ENCODE measurements around the gene BTBD3.

The BTBD3 gene

DNA sequence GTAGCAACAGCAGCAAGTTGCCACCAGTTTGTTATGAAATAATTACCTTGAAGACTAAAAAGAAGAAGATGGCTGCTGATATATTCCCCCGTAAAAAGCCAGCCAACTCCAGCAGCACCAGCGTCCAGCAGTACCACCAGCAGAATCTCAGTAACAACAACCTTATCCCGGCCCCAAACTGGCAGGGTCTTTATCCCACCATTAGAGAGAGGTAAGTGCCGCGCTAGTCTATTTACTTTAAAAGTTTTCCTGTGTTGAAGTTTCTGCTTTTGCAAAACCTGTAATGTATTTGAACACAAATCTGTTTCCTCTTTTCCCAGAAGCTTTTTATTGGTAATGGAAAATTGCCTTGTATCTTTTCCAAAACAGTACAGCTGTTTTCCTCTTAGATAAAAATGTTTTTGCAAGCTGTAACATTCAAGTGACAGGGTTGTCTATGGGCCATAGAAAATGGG, 725 bp downstream of the BTBD3 start:
- no peak for FAIRE-seq

DNA sequence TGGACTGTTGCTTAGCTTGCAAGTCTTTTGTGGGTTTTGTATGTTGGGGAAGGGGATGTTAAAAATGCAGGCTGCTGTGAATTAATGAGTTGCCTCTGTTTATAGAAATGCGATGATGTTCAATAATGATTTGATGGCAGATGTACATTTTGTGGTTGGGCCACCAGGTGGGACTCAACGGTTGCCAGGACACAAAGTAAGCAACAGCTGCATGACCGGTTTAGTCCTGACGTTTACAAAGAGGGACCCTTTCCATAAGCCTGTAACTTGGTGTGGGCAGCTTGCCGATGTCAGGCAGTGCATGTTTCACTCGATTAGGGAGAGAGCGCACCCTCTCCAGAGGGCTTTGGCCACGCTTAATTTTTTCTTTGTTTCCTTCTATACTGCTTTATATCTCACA, 1.3 kb downstream of the BTBD3 start:
- no peak for FAIRE-seq

GRCh38 chr20:11919581-11919980, 1.9 kb downstream of the BTBD3 start:
- no peak for FAIRE-seq

- no peak for FAIRE-seq
Measured at GRCh38 chr20:11920083-11920482, 2.4 kb downstream of the BTBD3 start.

GRCh38 chr20:11921321-11921720, 3.6 kb downstream of the BTBD3 start:
- FAIRE-seq, result no peak

DNA sequence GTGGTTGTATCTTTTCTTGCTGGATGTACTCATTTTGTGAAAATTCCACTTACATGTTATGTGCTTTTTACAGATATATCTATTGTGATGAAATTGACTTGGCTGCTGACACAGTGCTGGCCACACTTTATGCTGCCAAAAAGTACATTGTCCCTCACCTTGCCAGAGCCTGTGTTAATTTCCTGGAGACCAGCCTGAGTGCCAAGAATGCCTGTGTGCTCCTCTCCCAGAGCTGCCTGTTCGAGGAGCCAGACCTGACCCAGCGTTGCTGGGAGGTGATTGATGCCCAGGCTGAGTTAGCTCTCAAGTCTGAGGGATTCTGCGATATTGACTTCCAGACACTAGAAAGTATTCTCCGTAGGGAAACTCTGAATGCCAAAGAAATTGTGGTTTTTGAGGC, 4.9 kb downstream of the BTBD3 start:
- FAIRE-seq, result no peak

- FAIRE-seq, result no peak
Measured at GRCh38 chr20:11924923-11925322, 7.2 kb downstream of the BTBD3 start.

GRCh38 chr20:11926292-11926998, 8.8 kb downstream of the BTBD3 start:
- FAIRE-seq, result no peak

GRCh38 chr20:11929947-11930346, 12.3 kb downstream of the BTBD3 start:
- no peak for FAIRE-seq

- no peak for FAIRE-seq
Measured at GRCh38 chr20:11935212-11936154, 17.8 kb downstream of the BTBD3 start.

DNA sequence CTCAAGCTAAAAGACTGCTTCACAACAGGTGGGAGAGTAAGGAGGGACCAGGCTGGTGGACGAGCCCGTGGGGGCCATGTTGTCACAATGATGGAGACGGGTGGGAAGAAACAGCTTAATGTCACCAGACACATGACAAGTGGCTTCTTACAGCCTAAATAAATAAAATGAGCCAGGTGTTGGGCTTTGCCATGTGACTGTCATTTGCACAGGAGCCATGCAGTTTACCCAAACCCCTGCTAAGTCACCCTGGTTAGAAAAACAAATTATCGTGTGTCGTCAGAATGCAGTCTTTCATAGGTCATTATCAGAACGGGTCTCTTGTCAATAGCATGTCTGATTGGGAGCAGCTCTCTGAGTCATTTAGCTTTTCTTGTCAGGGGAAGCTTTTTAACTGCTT, 18.5 kb downstream of the BTBD3 start:
- FAIRE-seq, result no peak

GRCh38 chr20:11937230-11937629, 19.5 kb downstream of the BTBD3 start:
- FAIRE-seq, result no peak

- FAIRE-seq, result no peak
Measured at GRCh38 chr20:11941593-11942246, 24.0 kb downstream of the BTBD3 start.

- FAIRE-seq, result no peak
Measured at GRCh38 chr20:11943778-11944177, 26.1 kb downstream of the BTBD3 start.

DNA sequence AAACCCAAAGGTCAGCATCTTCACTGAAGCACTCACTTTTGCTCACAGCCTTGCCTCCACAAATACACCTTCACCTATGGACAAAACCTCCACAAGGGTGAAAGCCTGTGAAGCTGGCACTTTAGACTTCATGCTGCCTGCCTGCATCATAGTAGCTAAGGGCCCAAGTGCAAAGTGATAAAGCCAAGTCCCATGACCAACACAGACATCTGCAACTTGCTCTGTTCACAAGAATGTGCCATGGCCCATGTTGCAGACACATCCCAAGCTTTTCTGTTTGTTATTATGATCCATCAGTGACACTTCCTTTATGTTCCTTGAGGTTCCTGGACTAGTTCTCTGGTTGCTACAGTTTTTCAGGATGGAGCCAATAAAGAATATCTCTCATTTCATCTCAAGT, 31.1 kb downstream of the BTBD3 start:
- no peak for FAIRE-seq

DNA sequence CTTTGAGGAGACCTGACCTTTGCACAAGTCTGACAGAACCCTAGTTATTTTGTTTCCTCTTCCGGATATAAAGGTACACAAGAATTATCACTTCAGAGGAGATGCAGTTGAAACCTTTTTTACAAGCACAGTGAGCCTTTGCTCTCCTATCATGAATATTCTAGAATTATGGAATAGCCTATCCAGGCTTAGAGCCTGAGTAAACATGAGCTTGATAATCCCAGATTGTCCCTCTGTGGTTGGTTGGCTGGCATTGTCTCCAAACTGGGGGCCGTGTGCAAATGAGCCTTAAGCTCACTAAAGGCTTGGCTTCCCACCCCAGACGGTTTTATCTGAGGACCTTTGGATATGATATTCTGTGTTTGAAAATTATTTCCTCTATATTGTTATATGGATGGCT, 32.0 kb downstream of the BTBD3 start:
- no peak for FAIRE-seq

- FAIRE-seq, result no peak
Measured at GRCh38 chr20:11951696-11952095, 34.0 kb downstream of the BTBD3 start.

DNA sequence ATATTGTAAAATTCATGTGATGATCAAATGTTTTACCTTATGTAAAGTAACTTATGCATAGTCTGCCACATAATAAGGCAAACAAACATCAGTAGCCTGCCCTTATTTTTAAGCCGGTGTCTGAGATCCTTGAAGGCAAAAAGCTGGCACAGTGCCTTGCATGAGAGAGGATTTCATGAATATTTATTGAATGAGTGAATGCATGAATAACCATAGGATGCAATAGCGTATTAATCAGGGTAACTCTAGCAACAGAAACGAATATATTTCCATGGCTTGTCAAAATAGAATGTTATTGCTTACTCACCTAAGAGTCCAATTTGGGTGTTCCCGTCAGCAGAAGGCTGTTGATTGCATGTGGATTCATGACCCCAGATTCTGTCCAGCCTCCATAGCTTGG, 34.9 kb downstream of the BTBD3 start:
- FAIRE-seq, result no peak

DNA sequence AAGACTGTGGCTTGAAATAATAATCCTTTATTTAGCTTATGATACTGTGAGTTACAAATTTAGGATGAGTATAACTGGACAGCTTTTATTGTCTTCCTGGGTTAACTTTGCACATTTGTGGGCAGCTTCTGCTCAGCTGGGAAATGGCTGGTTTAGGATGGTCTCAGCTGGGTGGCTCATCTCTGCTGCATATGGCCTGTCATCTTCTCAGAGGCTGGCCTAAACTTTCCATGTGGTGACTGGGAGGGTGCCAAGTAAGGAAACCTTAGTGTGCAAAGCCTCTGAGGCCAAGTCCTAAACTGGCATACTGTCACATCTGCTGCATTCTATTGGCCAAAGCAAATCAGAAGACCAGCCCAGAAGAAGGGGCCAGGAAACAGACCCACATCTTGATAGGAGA, 40.2 kb downstream of the BTBD3 start:
- FAIRE-seq, result no peak

GRCh38 chr20:11958855-11959254, 41.2 kb downstream of the BTBD3 start:
- FAIRE-seq, result no peak

GRCh38 chr20:11965602-11966001, 47.9 kb downstream of the BTBD3 start:
- no peak for FAIRE-seq

GRCh38 chr20:11966186-11966585, 48.5 kb downstream of the BTBD3 start:
- no peak for FAIRE-seq

DNA sequence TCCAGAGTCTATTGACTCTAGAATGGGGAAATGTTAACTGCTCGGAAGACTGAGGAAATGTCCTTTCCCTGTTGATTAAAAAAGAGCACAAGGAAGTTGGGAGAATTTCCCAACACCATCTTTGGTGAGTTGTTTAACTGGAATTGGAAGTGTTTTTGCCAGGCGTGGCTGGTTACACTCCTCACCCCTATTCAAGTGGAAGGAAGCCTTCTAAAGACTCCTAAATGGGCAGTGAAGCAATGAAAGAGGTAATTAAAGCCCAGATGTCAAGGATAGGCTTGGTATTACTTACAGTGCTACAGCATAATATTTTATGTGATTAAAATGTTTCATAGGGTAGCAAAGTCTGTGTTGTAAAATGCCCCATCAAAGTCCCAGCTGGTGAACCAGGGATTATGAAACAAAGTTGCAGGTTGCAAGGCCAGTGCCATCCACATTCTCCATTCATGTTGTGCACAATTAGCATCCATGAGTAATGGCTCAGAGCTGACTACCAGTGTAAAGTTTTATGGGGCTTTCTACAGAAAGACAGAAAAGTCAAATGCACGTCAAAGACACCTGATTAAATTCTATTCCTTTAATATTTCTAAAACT, 52.6 kb downstream of the BTBD3 start:
- no peak for FAIRE-seq
